Activated CD8-positive, alpha-beta T cell treated with anti-CD3 and anti-CD28 coated beads, Interleukin-2, amount 10 ng/mL, durations not matched to agents 7 days and 5 days (primary cell): ENCODE data around the gene FRAT1. TPM values are rescaled to one million over a fixed set of nuclear protein-coding genes. Genes with fewer than 3 reads are reported as not detected.
A peak's percentile ranks its signal among the peaks of the same experiment; 100 is the strongest.
"Not testable (repeated sequence)": the region's sequence is repeated elsewhere in the genome, so short reads cannot be mapped to it uniquely, and the experiment has no call there.

ENCODE experiments used
- ATAC-seq: fragments of 150-1000 bp; cut with Tn5 transposase; one replicate; pipeline ENCODE4 v1.10.0; 2021; ENCODE audit warnings: moderate library complexity
- CTCF ChIA-PET: fragments of 350-600 bp; sonication (Branson Sonifier 250); formaldehyde crosslinking; loops from one replicate; lab custom pipeline; 2021; ENCODE audit warnings: antibody characterized with exemption; lab: Charles Lee
- POLR2A ChIA-PET: fragments of 350-600 bp; sonication (Branson Sonifier 250); formaldehyde crosslinking; loops from one replicate; lab custom pipeline; 2021; ENCODE audit warnings: antibody characterized with exemption; lab: Charles Lee
- DNase-seq: peaks from one replicate; pipeline ENCODE4 v3.0.0-alpha.2; 2020
- H3K27ac Mint-ChIP-seq: one replicate; pipeline ENCODE4 v1.8.0; 2021; ENCODE audit warnings: mild to moderate bottlenecking, mixed read lengths
- H3K27me3 Mint-ChIP-seq: one replicate; pipeline ENCODE4 v1.8.0; 2021; ENCODE audit warnings: low read depth, mixed read lengths
- H3K36me3 Mint-ChIP-seq: one replicate; pipeline ENCODE4 v1.8.0; 2021; ENCODE audit warnings: low read depth, mixed read lengths
- H3K4me1 Mint-ChIP-seq: one replicate; pipeline ENCODE4 v1.8.0; 2021; ENCODE audit warnings: low read depth, mixed read lengths
- H3K4me3 Mint-ChIP-seq: one replicate; pipeline ENCODE4 v1.8.0; 2021; ENCODE audit warnings: mild to moderate bottlenecking, mixed read lengths
- H3K9me3 Mint-ChIP-seq: one replicate; pipeline ENCODE4 v1.8.0; 2022; ENCODE audit warnings: mixed read lengths; ENCODE audit not compliant: insufficient read depth
- total RNA-seq, 2 experiments: library from RNA; stranded (reverse); gene quantifications; one replicate each; pipeline ENCODE4 v1.2.3, GENCODE V29; 2021

The FRAT1 gene
- 1 to 10 TPM; 4.2 to 4.4 TPM for total RNA-seq

GRCh38 chr10:97318772-97319651 lies at the start of gene FRAT1:
TSS of gene FRAT1 (plus strand) at chr10:97319271. CDS start at chr10:97319454, 183 bp downstream.
- Mint-ChIP-seq H3K36me3 (no peaks in the 10 kb centered on the region), H3K9me3 (no peaks in the 10 kb centered on the region), H3K27me3 (peaks cover 3% of the 10 kb centered on the region), H3K4me1 (peaks cover 26% of the 10 kb centered on the region), H3K27ac (peak within 1 kb of the TSS; percentile 99), H3K4me3 (peak within 1 kb of the TSS; percentile 82)
- CTCF ChIA-PET = interaction anchor here (1.1 to 2.6 kb wide), 7 partner anchors 10 to 246 kb away, joined by 3 to 24 read pairs (median 5); partner anchors contain the start of gene ARHGAP19
- DNase-seq (peak; percentile 91), ATAC-seq (peak; percentile 77)
- POLR2A ChIA-PET = interaction anchor here (0.6 to 2.3 kb wide), 6 partner anchors 9 to 81 kb away, joined by 3 to 46 read pairs (median 6); partner anchors contain the start of genes FRAT2 and RRP12

- no peak for ATAC-seq
- ChIA-PET CTCF (interaction anchor here (1.0 to 1.2 kb wide), 3 partner anchors 8 to 62 kb away, joined by 3 to 11 read pairs (median 5); no protein-coding TSS in a partner anchor), POLR2A (no interaction called here)
- peaks cover 18% of the 10 kb centered on the region for H3K36me3 Mint-ChIP-seq
- H3K4me3 Mint-ChIP-seq = no peak overlapping the region
- peaks cover 7% of the 10 kb centered on the region for H3K4me1 Mint-ChIP-seq
- DNase-seq = no peak
- no peaks in the 10 kb centered on the region for H3K9me3 Mint-ChIP-seq
- H3K27me3 Mint-ChIP-seq = no peaks in the 10 kb centered on the region
- H3K27ac Mint-ChIP-seq = no peak overlapping the region
These were observed 48.4 kb upstream of the FRAT1 start for GRCh38 chr10:97270523-97271154.

GRCh38 chr10:97273700-97274099 lies 45.4 kb upstream of the FRAT1 start:
- Mint-ChIP-seq H3K4me3 (no peak overlapping the region), H3K27ac (no peak overlapping the region), H3K27me3 (no peaks in the 10 kb centered on the region), H3K36me3 (peaks cover 1% of the 10 kb centered on the region), H3K4me1 (peaks cover 8% of the 10 kb centered on the region), H3K9me3 (no peaks in the 10 kb centered on the region)
- DNase-seq (no peak), ATAC-seq (no peak)
- ChIA-PET POLR2A (no interaction called here), CTCF (no interaction called here)

GRCh38 chr10:97274828-97275227 lies 44.2 kb upstream of the FRAT1 start:
- Mint-ChIP-seq H3K4me1 (peaks cover 10% of the 10 kb centered on the region), H3K27me3 (no peaks in the 10 kb centered on the region), H3K9me3 (no peaks in the 10 kb centered on the region), H3K36me3 (peaks cover 1% of the 10 kb centered on the region), H3K4me3 (no peak overlapping the region), H3K27ac (no peak overlapping the region)
- ChIA-PET CTCF (interaction anchor here (0.9 kb wide), 1 partner anchor 81 kb away, joined by 3 read pairs; no protein-coding TSS in a partner anchor), POLR2A (no interaction called here)
- ATAC-seq (no peak), DNase-seq (no peak)

GRCh38 chr10:97277551-97277950 lies 41.5 kb upstream of the FRAT1 start:
- no peaks in the 10 kb centered on the region for H3K9me3 Mint-ChIP-seq
- H3K4me1 Mint-ChIP-seq = peaks cover 10% of the 10 kb centered on the region
- ATAC-seq (no peak), DNase-seq (no peak)
- POLR2A ChIA-PET = no interaction called here
- no peak overlapping the region for H3K4me3 Mint-ChIP-seq
- no peaks in the 10 kb centered on the region for H3K27me3 Mint-ChIP-seq
- peaks cover 3% of the 10 kb centered on the region for H3K36me3 Mint-ChIP-seq
- H3K27ac Mint-ChIP-seq = no peak overlapping the region
- CTCF ChIA-PET = interaction anchor here (0.6 to 2.8 kb wide), 12 partner anchors 7 to 252 kb away, joined by 3 to 22 read pairs (median 8); no protein-coding TSS in a partner anchor

GRCh38 chr10:97278491-97278989 lies 40.5 kb upstream of the FRAT1 start:
- Mint-ChIP-seq H3K9me3 (no peaks in the 10 kb centered on the region), H3K27ac (no peak overlapping the region), H3K4me3 (no peak overlapping the region), H3K36me3 (peaks cover 3% of the 10 kb centered on the region), H3K4me1 (peaks cover 10% of the 10 kb centered on the region), H3K27me3 (no peaks in the 10 kb centered on the region)
- ChIA-PET POLR2A (interaction anchor here (0.7 to 1.0 kb wide), 3 partner anchors 41 to 742 kb away, joined by 3 to 6 read pairs (median 3); partner anchors contain the start of gene FRAT1), CTCF (interaction anchor here (0.6 to 2.8 kb wide), 36 partner anchors 8 to 841 kb away, joined by 3 to 22 read pairs (median 4); partner anchors contain the start of genes FRAT1 and RRP12)
- DNase-seq (no peak), ATAC-seq (peak; percentile 76)

- CTCF ChIA-PET = interaction anchor here (0.6 to 2.8 kb wide), 34 partner anchors 9 to 841 kb away, joined by 3 to 22 read pairs (median 4); partner anchors contain the start of genes FRAT1 and RRP12
- ATAC-seq = no peak
- Mint-ChIP-seq H3K4me3 (no peak overlapping the region), H3K9me3 (no peaks in the 10 kb centered on the region), H3K4me1 (peaks cover 10% of the 10 kb centered on the region), H3K27ac (no peak overlapping the region), H3K27me3 (no peaks in the 10 kb centered on the region), H3K36me3 (peaks cover 3% of the 10 kb centered on the region)
- DNase-seq = no peak
- POLR2A ChIA-PET = interaction anchor here (0.6 to 1.0 kb wide), 5 partner anchors 40 to 743 kb away, joined by 3 to 6 read pairs (median 3); partner anchors contain the start of gene FRAT1
These were observed 39.8 kb upstream of the FRAT1 start for GRCh38 chr10:97279121-97279815.

- Mint-ChIP-seq H3K36me3 (peaks cover 4% of the 10 kb centered on the region), H3K4me1 (peaks cover 8% of the 10 kb centered on the region), H3K9me3 (no peaks in the 10 kb centered on the region), H3K27ac (no peak overlapping the region), H3K27me3 (no peaks in the 10 kb centered on the region), H3K4me3 (no peak overlapping the region)
- DNase-seq (no peak), ATAC-seq (no peak)
- POLR2A ChIA-PET = no interaction called here
- CTCF ChIA-PET = interaction anchor here (1.6 kb wide), 1 partner anchor 39 kb away, joined by 3 read pairs; no protein-coding TSS in a partner anchor
These were observed 38.3 kb upstream of the FRAT1 start for GRCh38 chr10:97280783-97281182.

- not testable (repeated sequence) for H3K4me3 Mint-ChIP-seq, ATAC-seq, H3K9me3 Mint-ChIP-seq, H3K27me3 Mint-ChIP-seq, DNase-seq, H3K27ac Mint-ChIP-seq
- Mint-ChIP-seq H3K36me3 (peaks cover 26% of the 10 kb centered on the region), H3K4me1 (peaks cover 23% of the 10 kb centered on the region)
- ChIA-PET CTCF (interaction anchor here (1.3 kb wide), 1 partner anchor 11 kb away, joined by 8 read pairs; no protein-coding TSS in a partner anchor), POLR2A (interaction anchor here (1.7 kb wide), 1 partner anchor 43 kb away, joined by 4 read pairs; no protein-coding TSS in a partner anchor)
These were observed 29.0 kb upstream of the FRAT1 start for GRCh38 chr10:97290076-97290475.

GRCh38 chr10:97290576-97291356 lies 28.3 kb upstream of the FRAT1 start:
- not testable (repeated sequence) for DNase-seq, ATAC-seq, H3K27me3 Mint-ChIP-seq, H3K9me3 Mint-ChIP-seq
- ChIA-PET POLR2A (interaction anchor here (1.7 kb wide), 1 partner anchor 43 kb away, joined by 4 read pairs; no protein-coding TSS in a partner anchor), CTCF (interaction anchor here (0.9 to 1.4 kb wide), 2 partner anchors 12 to 218 kb away, joined by 3 to 9 read pairs; no protein-coding TSS in a partner anchor)
- peaks cover 25% of the 10 kb centered on the region for H3K36me3 Mint-ChIP-seq
- peaks cover 23% of the 10 kb centered on the region for H3K4me1 Mint-ChIP-seq
- peak overlapping the region; percentile 83 for H3K4me3 Mint-ChIP-seq
- H3K27ac Mint-ChIP-seq = peak overlapping the region; percentile 49
